NCI-H2107 (cell line): Measurements from ENCODE around the gene SLC16A12.

Experiments used
- DNase-seq: peaks from one replicate; lab custom pipeline; 2025; lab: John Stamatoyannopoulos, UW

Gene SLC16A12, protein sequence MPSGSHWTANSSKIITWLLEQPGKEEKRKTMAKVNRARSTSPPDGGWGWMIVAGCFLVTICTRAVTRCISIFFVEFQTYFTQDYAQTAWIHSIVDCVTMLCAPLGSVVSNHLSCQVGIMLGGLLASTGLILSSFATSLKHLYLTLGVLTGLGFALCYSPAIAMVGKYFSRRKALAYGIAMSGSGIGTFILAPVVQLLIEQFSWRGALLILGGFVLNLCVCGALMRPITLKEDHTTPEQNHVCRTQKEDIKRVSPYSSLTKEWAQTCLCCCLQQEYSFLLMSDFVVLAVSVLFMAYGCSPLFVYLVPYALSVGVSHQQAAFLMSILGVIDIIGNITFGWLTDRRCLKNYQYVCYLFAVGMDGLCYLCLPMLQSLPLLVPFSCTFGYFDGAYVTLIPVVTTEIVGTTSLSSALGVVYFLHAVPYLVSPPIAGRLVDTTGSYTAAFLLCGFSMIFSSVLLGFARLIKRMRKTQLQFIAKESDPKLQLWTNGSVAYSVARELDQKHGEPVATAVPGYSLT

GRCh38 chr10:89535171-89536012, at the start of gene SLC16A12:
TSS of gene SLC16A12 (minus strand) at chr10:89535594. CDS start at chr10:89462578, 73,016 bp downstream.
- DNase-seq = no peak

- no peak for DNase-seq
Observed at GRCh38 chr10:89582022-89582421, 46.6 kb upstream of the SLC16A12 start.

- no peak for DNase-seq
Observed at GRCh38 chr10:89580243-89580642, 44.8 kb upstream of the SLC16A12 start.

GRCh38 chr10:89576696-89577095, 41.3 kb upstream of the SLC16A12 start:
- DNase-seq = no peak

- no peak for DNase-seq
Observed at GRCh38 chr10:89576022-89576421, 40.6 kb upstream of the SLC16A12 start.

GRCh38 chr10:89575031-89575430, 39.6 kb upstream of the SLC16A12 start:
- DNase-seq = no peak

GRCh38 chr10:89574368-89574767, 39.0 kb upstream of the SLC16A12 start:
- no peak for DNase-seq

DNA sequence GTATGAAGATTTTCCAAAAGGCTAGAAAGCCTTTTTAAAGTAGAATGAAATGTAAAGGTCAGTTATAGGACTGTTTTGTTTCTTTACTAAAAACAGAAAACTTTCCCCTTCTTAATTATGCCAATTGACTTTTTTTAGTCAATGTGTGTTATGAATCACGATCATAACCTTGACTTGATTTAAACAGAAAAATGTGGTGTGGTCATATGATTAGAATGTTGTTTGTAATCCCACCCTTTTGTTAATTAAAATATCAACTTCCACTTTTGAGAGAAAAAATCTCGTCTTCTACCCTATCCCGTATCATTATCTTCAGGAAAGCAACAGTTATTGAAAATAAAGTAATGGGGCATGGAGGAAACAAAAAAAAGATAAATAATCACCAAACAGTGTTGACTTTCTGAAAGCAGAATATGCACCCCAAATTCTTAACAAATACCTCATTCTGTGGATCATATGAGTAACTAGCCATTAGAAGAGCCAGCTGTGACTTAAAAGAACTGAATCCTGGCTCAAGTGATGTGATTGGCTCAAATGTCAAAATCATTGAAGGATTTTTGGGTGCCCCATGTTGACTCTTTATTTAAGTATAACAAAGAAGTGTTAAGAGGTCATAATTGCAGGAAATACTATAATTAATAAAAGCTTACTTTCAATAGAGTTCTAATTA, 32.3 kb upstream of the SLC16A12 start:
- no peak for DNase-seq

- no peak for DNase-seq
Observed at GRCh38 chr10:89566992-89567391, 31.6 kb upstream of the SLC16A12 start.

DNA sequence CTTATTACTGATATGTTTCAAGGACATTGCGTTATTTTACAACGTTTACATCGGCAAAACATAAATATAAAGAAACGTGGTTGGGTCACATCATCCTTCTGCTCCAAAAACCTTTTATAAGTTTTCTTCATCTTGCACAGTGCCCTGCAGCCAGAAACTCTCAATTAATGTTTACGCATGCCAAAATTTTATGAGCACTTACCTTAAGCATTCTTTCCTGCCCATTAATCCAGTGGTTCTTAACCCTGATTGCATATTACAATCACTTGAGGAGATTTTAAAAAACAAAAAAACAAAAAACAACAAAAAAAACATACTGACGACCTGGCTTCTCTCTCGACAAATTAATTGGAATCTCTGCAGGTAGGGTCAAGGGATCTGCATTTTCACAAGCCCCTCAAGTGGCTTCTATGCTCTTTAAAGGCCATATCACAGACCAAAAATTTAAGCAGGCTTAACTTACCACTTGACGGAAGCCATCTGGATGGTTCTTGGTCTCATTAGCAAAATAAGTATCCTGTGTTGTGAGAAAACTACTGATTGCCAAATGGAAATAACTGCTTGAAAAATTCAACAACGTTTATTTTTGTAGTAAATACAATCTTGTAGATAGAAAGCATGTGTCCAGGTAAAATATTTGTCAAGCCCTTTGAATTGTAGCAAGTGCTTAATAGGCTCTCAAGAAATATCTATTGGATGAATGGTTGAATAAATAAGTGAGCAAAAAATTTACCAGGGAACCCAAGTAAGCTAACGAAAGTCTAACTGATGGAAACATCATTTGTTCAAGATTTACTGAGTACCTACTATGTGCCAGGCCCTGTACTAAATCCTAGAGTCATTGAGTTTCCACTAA, 30.9 kb upstream of the SLC16A12 start:
- DNase-seq = no peak

GRCh38 chr10:89565180-89565579, 29.8 kb upstream of the SLC16A12 start:
- no peak for DNase-seq

DNA sequence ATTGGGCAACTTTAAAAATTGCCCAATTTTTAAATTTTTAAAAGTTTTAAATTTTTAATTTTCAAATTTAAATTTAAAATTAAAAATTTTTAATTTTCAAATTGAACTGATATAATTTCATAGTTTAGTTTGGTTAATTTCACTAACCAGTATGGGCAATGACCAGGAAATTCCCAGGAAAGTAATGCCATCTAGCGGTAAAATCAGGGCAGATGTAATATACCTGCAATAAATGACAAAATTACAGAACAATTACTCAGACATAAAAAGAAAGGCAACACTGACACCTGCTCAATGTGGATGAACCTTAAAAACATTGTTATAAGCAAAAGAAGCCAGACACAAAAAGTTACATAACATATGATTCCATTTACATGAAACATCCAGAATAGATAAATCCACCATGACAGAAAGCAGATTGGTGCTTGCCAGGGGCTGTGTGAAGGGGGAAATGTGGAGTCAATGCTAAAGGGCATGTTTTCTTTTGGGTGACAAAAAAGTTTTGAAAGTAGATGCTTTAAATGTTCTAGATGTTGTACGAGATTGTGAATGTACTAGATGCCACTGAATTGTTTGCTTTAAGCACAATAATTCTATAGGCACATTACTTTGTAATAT, 28.6 kb upstream of the SLC16A12 start:
- peak; percentile 5 for DNase-seq

GRCh38 chr10:89563311-89563710, 27.9 kb upstream of the SLC16A12 start:
- no peak for DNase-seq

GRCh38 chr10:89556600-89556999, 21.2 kb upstream of the SLC16A12 start:
- DNase-seq = no peak

DNA sequence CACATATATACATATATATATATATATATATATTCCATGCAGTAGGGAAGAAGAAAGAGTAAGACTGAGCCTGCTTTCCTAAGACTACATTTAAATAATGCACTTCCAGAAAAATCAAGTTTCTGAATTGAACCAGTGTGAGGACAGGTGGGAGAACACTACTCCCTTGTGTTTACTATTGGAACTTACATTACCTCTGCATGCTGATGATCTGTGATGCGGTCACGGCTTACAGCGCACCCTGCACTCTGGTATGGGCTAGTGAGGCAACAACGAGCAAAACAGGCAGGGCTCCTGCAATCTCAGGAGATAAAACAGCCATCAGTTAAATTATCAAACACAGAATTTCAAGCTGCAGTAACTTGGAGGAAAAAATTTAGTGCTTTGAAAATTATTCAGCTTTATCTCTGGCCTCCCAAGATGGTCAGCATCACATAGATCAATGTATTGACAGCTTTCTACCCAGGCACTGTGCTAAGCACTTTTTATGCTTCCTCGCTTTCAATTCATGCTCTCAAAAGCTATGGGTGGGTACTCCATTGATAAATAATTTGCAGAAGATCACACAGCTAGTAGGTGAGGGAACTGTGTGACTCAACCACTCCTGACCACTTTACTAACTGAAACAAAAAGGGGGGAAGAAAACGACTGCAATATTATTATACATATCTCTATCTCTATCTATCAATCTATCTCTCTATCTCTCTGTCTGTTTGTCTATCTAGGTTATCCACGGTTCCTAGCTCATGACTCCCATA, 20.5 kb upstream of the SLC16A12 start:
- no peak for DNase-seq

- DNase-seq = no peak
Observed at GRCh38 chr10:89554433-89554832, 19.0 kb upstream of the SLC16A12 start.

DNA sequence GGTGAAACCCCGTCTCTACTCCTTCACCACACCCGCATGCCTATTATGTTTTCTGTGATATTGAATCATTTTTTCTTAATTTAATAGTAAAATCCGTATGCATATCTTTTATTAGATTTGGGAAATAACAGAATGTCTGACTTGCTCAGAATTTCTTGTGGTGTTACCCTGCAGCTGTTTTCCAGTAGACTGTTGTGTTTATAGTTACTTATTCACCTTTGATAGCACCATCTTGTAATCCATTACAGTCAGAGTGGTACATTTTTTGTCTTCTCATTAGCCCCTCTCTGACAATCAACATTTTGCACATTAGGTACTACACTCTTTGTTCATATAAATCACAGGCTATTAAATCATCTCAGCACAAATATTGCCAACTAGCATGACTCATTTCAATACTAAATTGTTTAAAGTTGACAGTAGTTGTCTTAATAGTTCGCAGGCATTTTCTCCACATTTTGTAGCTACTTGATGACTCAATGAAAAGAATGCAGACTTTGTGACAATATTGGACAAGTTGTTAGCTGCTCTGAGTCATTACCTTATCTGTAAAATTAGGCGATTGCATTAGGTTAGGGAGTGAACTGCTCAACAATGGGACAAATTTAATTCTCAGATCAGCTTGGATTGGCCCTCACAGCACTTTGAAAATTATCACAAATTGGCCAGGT, 17.8 kb upstream of the SLC16A12 start:
- no peak for DNase-seq

- no peak for DNase-seq
Observed at GRCh38 chr10:89552213-89552612, 16.8 kb upstream of the SLC16A12 start.

- DNase-seq = no peak
Observed at GRCh38 chr10:89550509-89550908, 15.1 kb upstream of the SLC16A12 start.

- DNase-seq = no peak
Observed at GRCh38 chr10:89549510-89549909, 14.1 kb upstream of the SLC16A12 start.
